Measurements from ENCODE around the gene TRIM41.

TRIM41 gene

GRCh38 chr5:181189363-181189961, 33.6 kb upstream of the TRIM41 start:
- no peak for TF ChIP-seq CTCF (IDR thresholded peaks at IDR 0.05; ENCODE audit: control insufficient read depth, insufficient read depth, low read depth, low read length, missing control alignments)
- H3K4me3 ChIP-seq (ENCODE audit: control insufficient read depth, low read depth, low read length), result peak overlapping the region; percentile 78
- no peak for DNase-seq (ENCODE audit: low read depth)

- TF ChIP-seq CTCF (IDR thresholded peaks at IDR 0.05; ENCODE audit: control insufficient read depth, insufficient read depth, low read depth, low read length, missing control alignments), result no peak
- no peak for DNase-seq (ENCODE audit: low read depth)
These were observed 32.9 kb upstream of the TRIM41 start for GRCh38 chr5:181189962-181190710.

GRCh38 chr5:181190711-181191525, 32.2 kb upstream of the TRIM41 start:
- TF ChIP-seq CTCF (IDR thresholded peaks at IDR 0.05; ENCODE audit: control insufficient read depth, insufficient read depth, low read depth, low read length, missing control alignments), result no peak
- H3K4me3 ChIP-seq (ENCODE audit: control insufficient read depth, low read depth, low read length), result peak overlapping the region; percentile 78
- DNase-seq (ENCODE audit: low read depth), result no peak

More at GRCh38 chr5:181189962-181190710, 32.9 kb upstream of the TRIM41 start:
- peak overlapping the region; percentile 78 for H3K4me3 ChIP-seq (ENCODE audit: control insufficient read depth, low read depth, low read length)

- TF ChIP-seq CTCF (IDR thresholded peaks at IDR 0.05; ENCODE audit: control insufficient read depth, insufficient read depth, low read depth, low read length, missing control alignments), result no peak
- peak overlapping the region; percentile 79 for H3K4me3 ChIP-seq (ENCODE audit: control insufficient read depth, low read depth, low read length)
- DNase-seq (ENCODE audit: low read depth), result peak; percentile 76
These were observed 31.4 kb upstream of the TRIM41 start for GRCh38 chr5:181191526-181192336.

- TF ChIP-seq CTCF (IDR thresholded peaks at IDR 0.05; ENCODE audit: control insufficient read depth, insufficient read depth, low read depth, low read length, missing control alignments), result no peak
- DNase-seq (ENCODE audit: low read depth), result no peak
- peak overlapping the region; percentile 79 for H3K4me3 ChIP-seq (ENCODE audit: control insufficient read depth, low read depth, low read length)
These were observed 30.6 kb upstream of the TRIM41 start for GRCh38 chr5:181192337-181193046.

Data from AG09309 (cell line).